Fibroblast of lung (primary cell): ENCODE results near the gene TRPV4. TPM values are rescaled to one million over a fixed set of nuclear protein-coding genes. Genes with fewer than 3 reads are reported as not detected.

ENCODE experiments used
- DNase-seq, 2 donors: peaks; one replicate each; pipeline versions ENCODE4 v3.0.0 to v3.0.0-alpha.2; 2010; ENCODE audit warnings: low read depth in 2 of 2
- H2AFZ ChIP-seq: 2 replicates; pipeline ENCODE4 v1.5.1; 2012; ENCODE audit warnings: low read length, control low read depth, inconsistent platforms
- H3K27ac ChIP-seq: 2 replicates; pipeline ENCODE4 v1.5.1; 2011; ENCODE audit warnings: low read length, control low read depth; ENCODE audit not compliant: insufficient read depth
- H3K27me3 ChIP-seq: 2 replicates; pipeline ENCODE4 v1.5.1; 2011; ENCODE audit warnings: mild to moderate bottlenecking, low read length; ENCODE audit not compliant: control insufficient read depth, insufficient read depth
- H3K36me3 ChIP-seq: 2 replicates; pipeline ENCODE4 v1.5.1; 2011; ENCODE audit warnings: low read length; ENCODE audit not compliant: control insufficient read depth, insufficient read depth
- H3K4me1 ChIP-seq: 2 replicates; pipeline ENCODE4 v1.5.1; 2011; ENCODE audit warnings: low read length; ENCODE audit not compliant: control insufficient read depth, insufficient read depth; ENCODE audit errors: extremely low read depth
- H3K4me2 ChIP-seq: 2 replicates; pipeline ENCODE4 v1.5.1; 2011; ENCODE audit warnings: low read length, control low read depth; ENCODE audit not compliant: insufficient read depth; ENCODE audit errors: extremely low read depth
- H3K4me3 ChIP-seq, 4 experiments: fragments of 200-600 bp in 1 of 4; sonication (generic) in 1 of 4; replicated peaks in 1 of 4; 2 replicates each; pipeline ENCODE4 v1.5.1; 2011 to 2016; ENCODE audit warnings: low read length in 4 of 4, low read depth in 3 of 4, mild to moderate bottlenecking in 3 of 4, control low read depth in 2 of 4, inconsistent platforms in 1 of 4, mixed read lengths in 1 of 4; ENCODE audit not compliant: insufficient read depth in 1 of 4; ENCODE audit errors: control extremely low read depth in 1 of 4
- H3K79me2 ChIP-seq: 2 replicates; pipeline ENCODE4 v1.5.1; 2012; ENCODE audit warnings: mild to moderate bottlenecking, low read length, inconsistent platforms; ENCODE audit not compliant: control insufficient read depth, insufficient read depth
- H3K9ac ChIP-seq: 2 replicates; pipeline ENCODE4 v1.5.1; 2011; ENCODE audit warnings: mild to moderate bottlenecking, low read length, control low read depth; ENCODE audit not compliant: insufficient read depth
- H3K9me3 ChIP-seq: 2 replicates; pipeline ENCODE4 v1.5.1; 2012; ENCODE audit warnings: low read depth, low read length; ENCODE audit not compliant: control insufficient read depth, insufficient read depth
- H4K20me1 ChIP-seq: 2 replicates; pipeline ENCODE4 v1.5.1; 2011; ENCODE audit warnings: low read length; ENCODE audit not compliant: control insufficient read depth, insufficient read depth; ENCODE audit errors: extremely low read depth
- CTCF ChIP-seq, 2 donors: IDR thresholded peaks in 1 of 2; conservative IDR thresholded peaks in 1 of 2; 1 replicate in 1 of 2; 2 replicates in 1 of 2; pipeline ENCODE4 v1.5.1; 2011 to 2012; ENCODE audit warnings: low read length in 2 of 2, control low read depth in 1 of 2, inconsistent platforms in 1 of 2, low read depth in 1 of 2, mild to moderate bottlenecking in 1 of 2
- EZH2 ChIP-seq: IDR thresholded peaks from 2 replicates; pipeline ENCODE4 v1.5.1; 2012; ENCODE audit warnings: low read length, control low read depth, mild to moderate bottlenecking; ENCODE audit errors: missing control alignments
- polyA plus RNA-seq, 2 donors: library from polyadenylated mRNA; depleted of rRNA in 1 of 2; stranded (reverse) in 1 of 2; unstranded in 1 of 2; fragments of >200 nt; gene quantifications; 2 replicates each; pipeline ENCODE4 v1.2.1, GENCODE V29; 2011 to 2012; ENCODE audit warnings: missing spikeins in 1 of 2
- total RNA-seq: library from RNA; depleted of rRNA; stranded (reverse); fragments of >200 nt; gene quantifications from 2 replicates; pipeline ENCODE4 v1.2.1, GENCODE V29; 2014

The TRPV4 gene
- total and polyA plus RNA-seq, 2 donors (not counting 1 experiment from before 2014, with no cell fraction given): 0.66 to 0.83 TPM

GRCh38 chr12:109839444-109839843, 6.2 kb upstream of the TRPV4 start:
- no peak overlapping the region for H3K27ac ChIP-seq
- no peaks in the 10 kb centered on the region for H3K27me3 ChIP-seq
- H3K4me2 ChIP-seq: no peak overlapping the region
- no peaks in the 10 kb centered on the region for H3K36me3 ChIP-seq
- no peak overlapping the region for H3K4me3 ChIP-seq
- no peak for TF ChIP-seq EZH2
- no peak for TF ChIP-seq CTCF (conservative IDR thresholded peaks at IDR 0.05 in 1 of 2, IDR thresholded peaks at IDR 0.05 in 1 of 2; ENCODE audit: low read depth in 1 of 2, low read length in 2 of 2)
- no peaks in the 10 kb centered on the region for H4K20me1 ChIP-seq
- DNase-seq: no peak
- H3K9ac ChIP-seq: no peak overlapping the region
- no peaks in the 10 kb centered on the region for H3K79me2 ChIP-seq
- H2AFZ ChIP-seq: no peak overlapping the region
- peaks cover 3% of the 10 kb centered on the region for H3K4me1 ChIP-seq
- H3K9me3 ChIP-seq: no peaks in the 10 kb centered on the region

GRCh38 chr12:109836916-109837315, 3.7 kb upstream of the TRPV4 start:
- Histone ChIP-seq H3K79me2 (no peaks in the 10 kb centered on the region), H3K36me3 (no peaks in the 10 kb centered on the region), H3K9ac (no peak overlapping the region), H4K20me1 (no peaks in the 10 kb centered on the region), H3K4me3 (no peak overlapping the region), H3K9me3 (no peaks in the 10 kb centered on the region), H3K4me1 (peaks cover 3% of the 10 kb centered on the region), H3K27me3 (no peaks in the 10 kb centered on the region), H3K4me2 (no peak overlapping the region), H2AFZ (no peak overlapping the region), H3K27ac (no peak overlapping the region)
- no peak for TF ChIP-seq CTCF (conservative IDR thresholded peaks at IDR 0.05 in 1 of 2, IDR thresholded peaks at IDR 0.05 in 1 of 2; ENCODE audit: low read depth in 1 of 2, low read length in 2 of 2)
- TF ChIP-seq EZH2: no peak
- DNase-seq: peak in 1 of 2 donors; percentile 53

- no peak for DNase-seq
- H3K27me3 ChIP-seq: peaks cover under 1% of the 10 kb centered on the region
- no peak overlapping the region for H3K4me3 ChIP-seq
- TF ChIP-seq EZH2: no peak
- no peak for TF ChIP-seq CTCF (conservative IDR thresholded peaks at IDR 0.05 in 1 of 2, IDR thresholded peaks at IDR 0.05 in 1 of 2; ENCODE audit: low read depth in 1 of 2, low read length in 2 of 2)
- H4K20me1 ChIP-seq: no peaks in the 10 kb centered on the region
- H3K79me2 ChIP-seq: no peaks in the 10 kb centered on the region
- H3K36me3 ChIP-seq: no peaks in the 10 kb centered on the region
- no peak overlapping the region for H3K9ac ChIP-seq
- H3K4me1 ChIP-seq: peaks cover 3% of the 10 kb centered on the region
- H2AFZ ChIP-seq: no peak overlapping the region
- H3K27ac ChIP-seq: no peak overlapping the region
- no peak overlapping the region for H3K4me2 ChIP-seq
- no peaks in the 10 kb centered on the region for H3K9me3 ChIP-seq
Observed at GRCh38 chr12:109835827-109836226, 2.6 kb upstream of the TRPV4 start.
